ENCODE data around the gene DNAJB9. TPM values are rescaled to one million over a fixed set of nuclear protein-coding genes. Genes with fewer than 3 reads are reported as not detected.

DNAJB9 gene
- total and polyA plus RNA-seq, 10 of the 15 experiments (the other 5 are each of a cell fraction or from before 2014, with no cell fraction given) = 4.5 to 20.9 (median 8.8) TPM

DNA sequence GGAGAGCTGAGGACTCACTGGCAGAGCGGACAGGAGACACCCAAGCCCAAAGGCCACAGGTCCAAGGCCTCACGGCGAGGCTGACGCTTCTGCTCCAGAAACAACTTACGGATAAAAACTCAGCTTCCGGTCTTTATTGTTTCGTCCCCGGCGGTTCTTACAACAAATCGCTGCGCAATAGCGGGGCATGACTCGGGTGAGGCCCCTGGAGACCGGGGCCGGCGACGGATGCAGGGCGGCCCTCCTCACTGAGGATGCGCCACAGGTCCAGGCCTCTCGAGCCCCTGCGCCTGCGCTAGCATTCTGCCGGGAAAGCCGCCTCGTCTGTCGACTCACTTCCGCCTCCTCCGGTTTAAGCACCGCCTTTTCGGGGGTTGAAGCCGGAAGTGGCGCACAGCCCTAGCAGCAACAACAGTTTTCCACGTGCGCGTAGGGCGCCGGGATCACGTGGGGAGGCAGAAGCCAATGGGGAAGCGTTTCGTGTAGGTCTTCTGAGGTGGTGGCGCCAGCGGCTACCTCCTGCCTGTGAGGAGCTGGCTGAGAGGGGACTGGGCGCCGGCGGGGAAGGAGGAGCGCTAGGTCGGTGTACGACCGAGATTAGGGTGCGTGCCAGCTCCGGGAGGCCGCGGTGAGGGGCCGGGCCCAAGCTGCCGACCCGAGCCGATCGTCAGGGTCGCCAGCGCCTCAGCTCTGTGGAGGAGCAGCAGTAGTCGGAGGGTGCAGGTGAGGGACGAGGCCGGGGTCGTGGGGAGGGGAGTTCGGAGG lies at the start of gene DNAJB9, which contains the start of gene THAP5 (continued):
- TF ChIP-seq, protein P1, sequence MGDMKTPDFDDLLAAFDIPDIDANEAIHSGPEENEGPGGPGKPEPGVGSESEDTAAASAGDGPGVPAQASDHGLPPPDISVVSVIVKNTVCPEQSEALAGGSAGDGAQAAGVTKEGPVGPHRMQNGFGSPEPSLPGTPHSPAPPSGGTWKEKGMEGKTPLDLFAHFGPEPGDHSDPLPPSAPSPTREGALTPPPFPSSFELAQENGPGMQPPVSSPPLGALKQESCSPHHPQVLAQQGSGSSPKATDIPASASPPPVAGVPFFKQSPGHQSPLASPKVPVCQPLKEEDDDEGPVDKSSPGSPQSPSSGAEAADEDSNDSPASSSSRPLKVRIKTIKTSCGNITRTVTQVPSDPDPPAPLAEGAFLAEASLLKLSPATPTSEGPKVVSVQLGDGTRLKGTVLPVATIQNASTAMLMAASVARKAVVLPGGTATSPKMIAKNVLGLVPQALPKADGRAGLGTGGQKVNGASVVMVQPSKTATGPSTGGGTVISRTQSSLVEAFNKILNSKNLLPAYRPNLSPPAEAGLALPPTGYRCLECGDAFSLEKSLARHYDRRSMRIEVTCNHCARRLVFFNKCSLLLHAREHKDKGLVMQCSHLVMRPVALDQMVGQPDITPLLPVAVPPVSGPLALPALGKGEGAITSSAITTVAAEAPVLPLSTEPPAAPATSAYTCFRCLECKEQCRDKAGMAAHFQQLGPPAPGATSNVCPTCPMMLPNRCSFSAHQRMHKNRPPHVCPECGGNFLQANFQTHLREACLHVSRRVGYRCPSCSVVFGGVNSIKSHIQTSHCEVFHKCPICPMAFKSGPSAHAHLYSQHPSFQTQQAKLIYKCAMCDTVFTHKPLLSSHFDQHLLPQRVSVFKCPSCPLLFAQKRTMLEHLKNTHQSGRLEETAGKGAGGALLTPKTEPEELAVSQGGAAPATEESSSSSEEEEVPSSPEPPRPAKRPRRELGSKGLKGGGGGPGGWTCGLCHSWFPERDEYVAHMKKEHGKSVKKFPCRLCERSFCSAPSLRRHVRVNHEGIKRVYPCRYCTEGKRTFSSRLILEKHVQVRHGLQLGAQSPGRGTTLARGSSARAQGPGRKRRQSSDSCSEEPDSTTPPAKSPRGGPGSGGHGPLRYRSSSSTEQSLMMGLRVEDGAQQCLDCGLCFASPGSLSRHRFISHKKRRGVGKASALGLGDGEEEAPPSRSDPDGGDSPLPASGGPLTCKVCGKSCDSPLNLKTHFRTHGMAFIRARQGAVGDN (IDR thresholded peaks at IDR 0.05) = peak; percentile 66; the same call in 1 of the 2 replicates
- TF ChIP-seq ETV6 (conservative IDR thresholded peaks at IDR 0.05 in 1 of 2, IDR thresholded peaks at IDR 0.05 in 1 of 2; ENCODE audit: borderline replicate concordance in 1 of 2, low read depth in 1 of 2) (peak in 1 of 2 experiments; percentile 53; a peak in 1 of 4 replicates), NFXL1 (IDR thresholded peaks at IDR 0.05; ENCODE audit: borderline replicate concordance) (no peak), SUPT20H (IDR thresholded peaks at IDR 0.05; ENCODE audit: borderline replicate concordance, control insufficient read depth, low read depth, low read length) (no peak), HDGF (IDR thresholded peaks at IDR 0.05) (peak; percentile 66; the same call in 1 of the 2 replicates), SUZ12 (IDR thresholded peaks at IDR 0.05; ENCODE audit: unreplicated experiment) (no peak), BHLHE40 (IDR thresholded peaks at IDR 0.05; ENCODE audit: borderline replicate concordance in 1 of 2, low read depth in 2 of 2, low read length in 1 of 2) (peak; percentile 91 to 95), HDAC6 (IDR thresholded peaks at IDR 0.05; ENCODE audit: unreplicated experiment) (peak; percentile 85), TCF7 (IDR thresholded peaks at IDR 0.05; ENCODE audit: borderline replicate concordance) (no peak), RBBP5 (conservative IDR thresholded peaks at IDR 0.05) (no peak)
- TF ChIP-seq, protein P2, sequence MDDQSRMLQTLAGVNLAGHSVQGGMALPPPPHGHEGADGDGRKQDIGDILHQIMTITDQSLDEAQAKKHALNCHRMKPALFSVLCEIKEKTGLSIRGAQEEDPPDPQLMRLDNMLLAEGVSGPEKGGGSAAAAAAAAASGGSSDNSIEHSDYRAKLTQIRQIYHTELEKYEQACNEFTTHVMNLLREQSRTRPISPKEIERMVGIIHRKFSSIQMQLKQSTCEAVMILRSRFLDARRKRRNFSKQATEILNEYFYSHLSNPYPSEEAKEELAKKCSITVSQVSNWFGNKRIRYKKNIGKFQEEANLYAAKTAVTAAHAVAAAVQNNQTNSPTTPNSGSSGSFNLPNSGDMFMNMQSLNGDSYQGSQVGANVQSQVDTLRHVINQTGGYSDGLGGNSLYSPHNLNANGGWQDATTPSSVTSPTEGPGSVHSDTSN (IDR thresholded peaks at IDR 0.05; ENCODE audit: insufficient replicate concordance, low read depth, low read length) = no peak
- TF ChIP-seq, protein P3, sequence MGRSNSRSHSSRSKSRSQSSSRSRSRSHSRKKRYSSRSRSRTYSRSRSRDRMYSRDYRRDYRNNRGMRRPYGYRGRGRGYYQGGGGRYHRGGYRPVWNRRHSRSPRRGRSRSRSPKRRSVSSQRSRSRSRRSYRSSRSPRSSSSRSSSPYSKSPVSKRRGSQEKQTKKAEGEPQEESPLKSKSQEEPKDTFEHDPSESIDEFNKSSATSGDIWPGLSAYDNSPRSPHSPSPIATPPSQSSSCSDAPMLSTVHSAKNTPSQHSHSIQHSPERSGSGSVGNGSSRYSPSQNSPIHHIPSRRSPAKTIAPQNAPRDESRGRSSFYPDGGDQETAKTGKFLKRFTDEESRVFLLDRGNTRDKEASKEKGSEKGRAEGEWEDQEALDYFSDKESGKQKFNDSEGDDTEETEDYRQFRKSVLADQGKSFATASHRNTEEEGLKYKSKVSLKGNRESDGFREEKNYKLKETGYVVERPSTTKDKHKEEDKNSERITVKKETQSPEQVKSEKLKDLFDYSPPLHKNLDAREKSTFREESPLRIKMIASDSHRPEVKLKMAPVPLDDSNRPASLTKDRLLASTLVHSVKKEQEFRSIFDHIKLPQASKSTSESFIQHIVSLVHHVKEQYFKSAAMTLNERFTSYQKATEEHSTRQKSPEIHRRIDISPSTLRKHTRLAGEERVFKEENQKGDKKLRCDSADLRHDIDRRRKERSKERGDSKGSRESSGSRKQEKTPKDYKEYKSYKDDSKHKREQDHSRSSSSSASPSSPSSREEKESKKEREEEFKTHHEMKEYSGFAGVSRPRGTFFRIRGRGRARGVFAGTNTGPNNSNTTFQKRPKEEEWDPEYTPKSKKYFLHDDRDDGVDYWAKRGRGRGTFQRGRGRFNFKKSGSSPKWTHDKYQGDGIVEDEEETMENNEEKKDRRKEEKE (IDR thresholded peaks at IDR 0.05) = no peak
- TF ChIP-seq, protein P4, sequence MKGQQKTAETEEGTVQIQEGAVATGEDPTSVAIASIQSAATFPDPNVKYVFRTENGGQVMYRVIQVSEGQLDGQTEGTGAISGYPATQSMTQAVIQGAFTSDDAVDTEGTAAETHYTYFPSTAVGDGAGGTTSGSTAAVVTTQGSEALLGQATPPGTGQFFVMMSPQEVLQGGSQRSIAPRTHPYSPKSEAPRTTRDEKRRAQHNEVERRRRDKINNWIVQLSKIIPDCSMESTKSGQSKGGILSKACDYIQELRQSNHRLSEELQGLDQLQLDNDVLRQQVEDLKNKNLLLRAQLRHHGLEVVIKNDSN (IDR thresholded peaks at IDR 0.05; ENCODE audit: borderline replicate concordance, extremely low read length, insufficient read depth, low read depth, low read length) = peak; percentile 99
- TF ChIP-seq, protein P5, sequence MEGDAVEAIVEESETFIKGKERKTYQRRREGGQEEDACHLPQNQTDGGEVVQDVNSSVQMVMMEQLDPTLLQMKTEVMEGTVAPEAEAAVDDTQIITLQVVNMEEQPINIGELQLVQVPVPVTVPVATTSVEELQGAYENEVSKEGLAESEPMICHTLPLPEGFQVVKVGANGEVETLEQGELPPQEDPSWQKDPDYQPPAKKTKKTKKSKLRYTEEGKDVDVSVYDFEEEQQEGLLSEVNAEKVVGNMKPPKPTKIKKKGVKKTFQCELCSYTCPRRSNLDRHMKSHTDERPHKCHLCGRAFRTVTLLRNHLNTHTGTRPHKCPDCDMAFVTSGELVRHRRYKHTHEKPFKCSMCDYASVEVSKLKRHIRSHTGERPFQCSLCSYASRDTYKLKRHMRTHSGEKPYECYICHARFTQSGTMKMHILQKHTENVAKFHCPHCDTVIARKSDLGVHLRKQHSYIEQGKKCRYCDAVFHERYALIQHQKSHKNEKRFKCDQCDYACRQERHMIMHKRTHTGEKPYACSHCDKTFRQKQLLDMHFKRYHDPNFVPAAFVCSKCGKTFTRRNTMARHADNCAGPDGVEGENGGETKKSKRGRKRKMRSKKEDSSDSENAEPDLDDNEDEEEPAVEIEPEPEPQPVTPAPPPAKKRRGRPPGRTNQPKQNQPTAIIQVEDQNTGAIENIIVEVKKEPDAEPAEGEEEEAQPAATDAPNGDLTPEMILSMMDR (IDR thresholded peaks at IDR 0.05 in 2 of 3, conservative IDR thresholded peaks at IDR 0.05 in 1 of 3; ENCODE audit: control insufficient read depth in 2 of 3, extremely low read depth in 1 of 3, insufficient read depth in 1 of 3, low read depth in 3 of 3, low read length in 3 of 3) = 0 out of 6 replicates have a peak, but pooled peaks of 1 of the 3 experiments have one; percentile 1
